ENCODE data around the gene DLX2.

DNA sequence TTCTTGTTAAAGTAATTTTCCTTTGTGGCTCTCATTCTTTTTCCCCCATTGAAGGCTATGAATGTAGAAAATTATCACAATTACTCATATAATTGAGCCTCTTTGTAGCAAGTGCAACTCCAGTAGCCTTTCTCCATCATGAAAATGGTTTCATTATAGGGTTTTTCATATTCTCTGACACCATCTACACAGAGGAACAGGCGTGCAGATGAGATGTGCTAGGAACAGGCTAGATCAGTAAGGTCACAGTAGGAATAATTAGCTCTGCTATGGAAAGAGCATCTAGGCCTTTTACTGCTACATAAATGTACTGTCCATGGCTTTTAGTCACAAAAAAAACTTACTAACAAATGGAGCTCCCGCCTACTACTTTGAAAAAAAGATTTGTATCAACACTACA, 30.0 kb downstream of the DLX2 start:
- TF ChIP-seq, protein P1, sequence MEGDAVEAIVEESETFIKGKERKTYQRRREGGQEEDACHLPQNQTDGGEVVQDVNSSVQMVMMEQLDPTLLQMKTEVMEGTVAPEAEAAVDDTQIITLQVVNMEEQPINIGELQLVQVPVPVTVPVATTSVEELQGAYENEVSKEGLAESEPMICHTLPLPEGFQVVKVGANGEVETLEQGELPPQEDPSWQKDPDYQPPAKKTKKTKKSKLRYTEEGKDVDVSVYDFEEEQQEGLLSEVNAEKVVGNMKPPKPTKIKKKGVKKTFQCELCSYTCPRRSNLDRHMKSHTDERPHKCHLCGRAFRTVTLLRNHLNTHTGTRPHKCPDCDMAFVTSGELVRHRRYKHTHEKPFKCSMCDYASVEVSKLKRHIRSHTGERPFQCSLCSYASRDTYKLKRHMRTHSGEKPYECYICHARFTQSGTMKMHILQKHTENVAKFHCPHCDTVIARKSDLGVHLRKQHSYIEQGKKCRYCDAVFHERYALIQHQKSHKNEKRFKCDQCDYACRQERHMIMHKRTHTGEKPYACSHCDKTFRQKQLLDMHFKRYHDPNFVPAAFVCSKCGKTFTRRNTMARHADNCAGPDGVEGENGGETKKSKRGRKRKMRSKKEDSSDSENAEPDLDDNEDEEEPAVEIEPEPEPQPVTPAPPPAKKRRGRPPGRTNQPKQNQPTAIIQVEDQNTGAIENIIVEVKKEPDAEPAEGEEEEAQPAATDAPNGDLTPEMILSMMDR (IDR thresholded peaks at IDR 0.05; ENCODE audit: poor library complexity): no peak
- TF ChIP-seq EZH2 (IDR thresholded peaks at IDR 0.05; ENCODE audit: borderline replicate concordance) (no peak), EZH2phosphoT487 (IDR thresholded peaks at IDR 0.05; ENCODE audit: low read depth, severe bottlenecking, unreplicated experiment) (no peak)
